Mammary epithelial cell (primary cell): ENCODE measurements around the gene NDST1.

ENCODE experiments used
- EZH2 ChIP-seq: IDR thresholded peaks from 2 replicates; pipeline ENCODE4 v1.6.1; 2012; ENCODE audit warnings: low read length, inconsistent platforms, borderline replicate concordance
- TF ChIP-seq, protein P1 (sequence below), 2 donors: IDR thresholded peaks in 1 of 2; conservative IDR thresholded peaks in 1 of 2; 2 replicates each; pipeline ENCODE4 v1.5.1; 2011 to 2012; ENCODE audit warnings: inconsistent platforms in 2 of 2, low read length in 2 of 2, mild to moderate bottlenecking in 2 of 2, control low read depth in 1 of 2, low read depth in 1 of 2; ENCODE audit not compliant: insufficient read depth in 1 of 2; ENCODE audit errors: extremely low read depth in 1 of 2

- TF ChIP-seq, protein P1, sequence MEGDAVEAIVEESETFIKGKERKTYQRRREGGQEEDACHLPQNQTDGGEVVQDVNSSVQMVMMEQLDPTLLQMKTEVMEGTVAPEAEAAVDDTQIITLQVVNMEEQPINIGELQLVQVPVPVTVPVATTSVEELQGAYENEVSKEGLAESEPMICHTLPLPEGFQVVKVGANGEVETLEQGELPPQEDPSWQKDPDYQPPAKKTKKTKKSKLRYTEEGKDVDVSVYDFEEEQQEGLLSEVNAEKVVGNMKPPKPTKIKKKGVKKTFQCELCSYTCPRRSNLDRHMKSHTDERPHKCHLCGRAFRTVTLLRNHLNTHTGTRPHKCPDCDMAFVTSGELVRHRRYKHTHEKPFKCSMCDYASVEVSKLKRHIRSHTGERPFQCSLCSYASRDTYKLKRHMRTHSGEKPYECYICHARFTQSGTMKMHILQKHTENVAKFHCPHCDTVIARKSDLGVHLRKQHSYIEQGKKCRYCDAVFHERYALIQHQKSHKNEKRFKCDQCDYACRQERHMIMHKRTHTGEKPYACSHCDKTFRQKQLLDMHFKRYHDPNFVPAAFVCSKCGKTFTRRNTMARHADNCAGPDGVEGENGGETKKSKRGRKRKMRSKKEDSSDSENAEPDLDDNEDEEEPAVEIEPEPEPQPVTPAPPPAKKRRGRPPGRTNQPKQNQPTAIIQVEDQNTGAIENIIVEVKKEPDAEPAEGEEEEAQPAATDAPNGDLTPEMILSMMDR (conservative IDR thresholded peaks at IDR 0.05 in 1 of 2, IDR thresholded peaks at IDR 0.05 in 1 of 2; ENCODE audit: extremely low read depth in 1 of 2, insufficient read depth in 1 of 2, low read depth in 1 of 2, low read length in 2 of 2) = no peak
- TF ChIP-seq EZH2 = no peak
These were observed 12.0 kb downstream of the NDST1 start for GRCh38 chr5:150519978-150520377.
